DMS153 (cell line): ENCODE measurements around the gene SMYD1.

ENCODE experiments used
- DNase-seq: peaks from one replicate; lab custom pipeline; 2025; lab: John Stamatoyannopoulos, UW

SMYD1 gene

GRCh38 chr2:88057437-88057844 is 10.2 kb upstream of the SMYD1 start:
- DNase-seq = no peak

- DNase-seq = no peak
These were observed 9.4 kb upstream of the SMYD1 start for GRCh38 chr2:88058191-88058590.

GRCh38 chr2:88059979-88060906 is 7.4 kb upstream of the SMYD1 start:
- DNase-seq = peak; percentile 20

- DNase-seq = no peak
These were observed 6.7 kb upstream of the SMYD1 start for GRCh38 chr2:88060907-88061275.

GRCh38 chr2:88061295-88061694 is 6.3 kb upstream of the SMYD1 start:
- DNase-seq = no peak

GRCh38 chr2:88066543-88066942 is 1.1 kb upstream of the SMYD1 start:
- DNase-seq = no peak

- no peak for DNase-seq
These were observed 436 bp upstream of the SMYD1 start for GRCh38 chr2:88067189-88067588.

- DNase-seq = no peak
These were observed 419 bp downstream of the SMYD1 start for GRCh38 chr2:88068044-88068443.

- no peak for DNase-seq
These were observed 1.5 kb downstream of the SMYD1 start for GRCh38 chr2:88069117-88069516.

- DNase-seq = no peak
These were observed 2.4 kb downstream of the SMYD1 start for GRCh38 chr2:88070055-88070454.

- no peak for DNase-seq
These were observed 3.7 kb downstream of the SMYD1 start for GRCh38 chr2:88071365-88071764.

- DNase-seq = no peak
These were observed 6.5 kb downstream of the SMYD1 start for GRCh38 chr2:88074150-88074549.

GRCh38 chr2:88074854-88075292 is 7.2 kb downstream of the SMYD1 start:
- DNase-seq = no peak

GRCh38 chr2:88077080-88077479 is 9.5 kb downstream of the SMYD1 start:
- no peak for DNase-seq

GRCh38 chr2:88078643-88079172 is 11.1 kb downstream of the SMYD1 start:
- DNase-seq = no peak

GRCh38 chr2:88080545-88080944 is 12.9 kb downstream of the SMYD1 start:
- no peak for DNase-seq

- no peak for DNase-seq
These were observed 14.4 kb downstream of the SMYD1 start for GRCh38 chr2:88081924-88082608.

GRCh38 chr2:88082781-88083180 is 15.2 kb downstream of the SMYD1 start:
- DNase-seq = no peak

GRCh38 chr2:88085099-88085498 is 17.5 kb downstream of the SMYD1 start:
- no peak for DNase-seq

- DNase-seq = no peak
These were observed 18.0 kb downstream of the SMYD1 start for GRCh38 chr2:88085602-88086001.

- no peak for DNase-seq
These were observed 18.8 kb downstream of the SMYD1 start for GRCh38 chr2:88086401-88086800.

- DNase-seq = no peak
These were observed 19.4 kb downstream of the SMYD1 start for GRCh38 chr2:88087073-88087472.

GRCh38 chr2:88087763-88088162 is 20.1 kb downstream of the SMYD1 start:
- DNase-seq = no peak
